Fibroblast of the aortic adventitia (primary cell): ENCODE results near the gene TRPV2. TPM values are rescaled to one million over a fixed set of nuclear protein-coding genes. Genes with fewer than 3 reads are reported as not detected.
A peak's percentile ranks its signal among the peaks of the same experiment; 100 is the strongest.
"Not testable (repeated sequence)": the region's sequence is repeated elsewhere in the genome, so short reads cannot be mapped to it uniquely, and the experiment has no call there.

Source experiments
- DNase-seq: peaks from one replicate; pipeline ENCODE4 v3.0.0-alpha.2; 2010; ENCODE audit warnings: low read depth
- H3K4me3 ChIP-seq: 2 replicates; pipeline ENCODE4 v1.5.1; 2011; ENCODE audit warnings: low read depth, mild to moderate bottlenecking, control low read depth, low read length, moderate library complexity
- total RNA-seq: library from RNA; depleted of rRNA; stranded (reverse); fragments of >200 nt; gene quantifications from 2 replicates; pipeline ENCODE4 v1.2.3, GENCODE V29; 2012; ENCODE audit warnings: low replicate concordance
- TF ChIP-seq, protein P1 (sequence below): IDR thresholded peaks from 2 replicates; pipeline ENCODE4 v1.5.1; 2011; ENCODE audit warnings: mild to moderate bottlenecking, low read length, control low read depth, inconsistent platforms; ENCODE audit not compliant: insufficient read depth

TRPV2 gene
- total RNA-seq, 1 donor = 5.3 TPM

GRCh38 chr17:16391451-16391850, 23.9 kb upstream of the TRPV2 start:
- DNase-seq = no peak
- no peak overlapping the region for H3K4me3 ChIP-seq
- TF ChIP-seq, protein P1, sequence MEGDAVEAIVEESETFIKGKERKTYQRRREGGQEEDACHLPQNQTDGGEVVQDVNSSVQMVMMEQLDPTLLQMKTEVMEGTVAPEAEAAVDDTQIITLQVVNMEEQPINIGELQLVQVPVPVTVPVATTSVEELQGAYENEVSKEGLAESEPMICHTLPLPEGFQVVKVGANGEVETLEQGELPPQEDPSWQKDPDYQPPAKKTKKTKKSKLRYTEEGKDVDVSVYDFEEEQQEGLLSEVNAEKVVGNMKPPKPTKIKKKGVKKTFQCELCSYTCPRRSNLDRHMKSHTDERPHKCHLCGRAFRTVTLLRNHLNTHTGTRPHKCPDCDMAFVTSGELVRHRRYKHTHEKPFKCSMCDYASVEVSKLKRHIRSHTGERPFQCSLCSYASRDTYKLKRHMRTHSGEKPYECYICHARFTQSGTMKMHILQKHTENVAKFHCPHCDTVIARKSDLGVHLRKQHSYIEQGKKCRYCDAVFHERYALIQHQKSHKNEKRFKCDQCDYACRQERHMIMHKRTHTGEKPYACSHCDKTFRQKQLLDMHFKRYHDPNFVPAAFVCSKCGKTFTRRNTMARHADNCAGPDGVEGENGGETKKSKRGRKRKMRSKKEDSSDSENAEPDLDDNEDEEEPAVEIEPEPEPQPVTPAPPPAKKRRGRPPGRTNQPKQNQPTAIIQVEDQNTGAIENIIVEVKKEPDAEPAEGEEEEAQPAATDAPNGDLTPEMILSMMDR = no peak

GRCh38 chr17:16392491-16392890, 22.9 kb upstream of the TRPV2 start:
- H3K4me3 ChIP-seq, DNase-seq: not testable (repeated sequence)

DNA sequence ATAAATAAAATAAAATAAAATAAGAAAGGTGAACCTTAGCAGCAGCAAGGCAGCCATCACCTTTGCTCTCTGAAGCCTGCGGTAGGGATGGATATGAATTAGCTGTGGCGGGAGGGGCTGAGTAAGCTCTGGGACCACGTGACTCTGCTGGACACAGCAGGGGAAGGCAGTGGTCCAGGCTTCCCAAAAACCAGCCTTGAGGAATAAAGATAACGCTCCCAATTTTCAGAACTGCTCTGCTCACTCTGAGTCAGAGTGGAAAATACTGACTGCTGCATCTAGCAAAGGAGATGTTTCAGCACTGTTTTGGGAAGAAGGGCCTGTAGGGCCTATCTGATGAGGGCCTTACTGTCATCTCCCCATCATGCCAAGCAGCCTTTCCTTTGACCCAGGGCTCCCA, 19.5 kb upstream of the TRPV2 start:
- peak; percentile 73 for DNase-seq

DNA sequence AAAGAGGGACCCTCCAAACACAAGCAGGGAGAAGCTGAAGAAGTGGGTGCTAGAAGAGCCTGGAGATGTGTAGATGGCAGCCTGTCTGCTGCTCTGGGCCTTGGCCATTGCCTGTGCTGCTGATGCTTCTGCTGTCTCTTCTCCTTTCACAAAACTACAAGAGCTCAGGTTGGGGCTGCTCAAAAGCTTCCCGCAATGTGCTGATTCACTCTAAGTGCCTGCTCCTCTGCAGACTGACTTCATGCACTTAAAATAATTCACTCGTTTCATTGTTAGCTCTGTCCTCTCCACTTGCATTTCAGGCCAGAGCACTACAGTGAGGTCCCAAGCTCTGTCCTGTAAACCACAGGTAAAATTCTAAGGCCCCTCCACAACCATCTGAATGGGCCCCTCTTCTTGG, 18.7 kb upstream of the TRPV2 start:
- peak; percentile 35 for DNase-seq
- not testable (repeated sequence) for H3K4me3 ChIP-seq

More for the DNA sequence above, 19.5 kb upstream of the TRPV2 start:
- not testable (repeated sequence) for H3K4me3 ChIP-seq

GRCh38 chr17:16398270-16399267, 16.8 kb upstream of the TRPV2 start:
- no peak overlapping the region for H3K4me3 ChIP-seq
- TF ChIP-seq, protein P1 = no peak
- no peak for DNase-seq

- not testable (repeated sequence) for H3K4me3 ChIP-seq, DNase-seq
These were observed 11.5 kb upstream of the TRPV2 start for GRCh38 chr17:16403847-16404246.

GRCh38 chr17:16406742-16407674, 8.4 kb upstream of the TRPV2 start:
- peak overlapping the region; percentile 62 for H3K4me3 ChIP-seq
- DNase-seq = no peak
- TF ChIP-seq, protein P1 = no peak

DNA sequence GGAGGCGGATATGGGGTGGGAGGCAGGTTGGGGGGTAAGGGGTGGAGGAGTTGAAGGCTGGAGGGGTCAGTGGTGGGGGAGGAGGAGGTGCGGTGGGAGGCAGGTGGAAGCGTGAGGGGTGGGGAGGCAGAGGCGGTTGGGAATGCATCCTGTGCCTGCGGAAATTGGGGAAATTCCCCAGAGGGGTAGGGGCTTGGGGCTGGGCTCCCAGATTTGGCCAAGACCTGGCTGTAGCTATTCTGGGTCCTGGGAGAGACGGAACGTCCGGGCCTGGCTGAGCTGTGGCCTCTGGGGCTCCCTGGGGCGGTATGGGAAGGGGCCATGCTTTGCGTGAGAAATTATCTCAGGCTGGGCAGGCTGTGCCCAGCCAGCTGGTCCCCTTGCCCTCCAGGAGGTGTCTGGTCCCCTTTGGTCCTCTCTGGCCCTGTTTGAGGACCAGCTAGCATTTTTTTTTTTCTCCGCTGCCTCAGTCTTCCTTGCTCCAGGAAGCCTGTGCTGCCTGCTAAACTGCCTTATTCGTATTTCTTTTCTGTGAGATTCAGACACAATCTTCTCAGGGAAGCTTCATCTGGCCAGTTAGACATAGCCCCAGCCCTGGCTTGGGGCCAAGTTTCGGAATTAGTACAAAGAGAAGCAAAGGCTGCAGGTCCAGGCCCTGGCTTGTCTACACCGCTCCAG, 7.3 kb upstream of the TRPV2 start:
- TF ChIP-seq, protein P1 = no peak
- H3K4me3 ChIP-seq = no peak overlapping the region
- DNase-seq = peak; percentile 62
